Mesendoderm (in vitro differentiated cells): ENCODE results near the gene ACBD6.

Source experiments
- DNase-seq: peaks from one replicate; pipeline ENCODE4 v3.0.0; 2013
- H2AK5ac ChIP-seq: 2 replicates; pipeline ENCODE4 v1.6.1; 2013; ENCODE audit warnings: low read length, inconsistent platforms
- H2BK120ac ChIP-seq: 2 replicates; pipeline ENCODE4 v1.6.1; 2013; ENCODE audit warnings: low read depth, mild to moderate bottlenecking, low read length, moderate library complexity, mixed read lengths
- H2BK15ac ChIP-seq: replicated peaks from 2 replicates; pipeline ENCODE4 v1.6.1; 2013; ENCODE audit warnings: low read depth, mild to moderate bottlenecking, moderate library complexity
- H2BK5ac ChIP-seq: 2 replicates; pipeline ENCODE4 v1.6.1; 2013; ENCODE audit warnings: low read length, inconsistent platforms
- H3K18ac ChIP-seq: 2 replicates; pipeline ENCODE4 v1.6.1; 2013; ENCODE audit warnings: mild to moderate bottlenecking, low read length, mixed read lengths
- H3K23ac ChIP-seq: one replicate; pipeline ENCODE4 v1.6.1; 2013; ENCODE audit warnings: low read length
- H3K27ac ChIP-seq: 2 replicates; pipeline ENCODE4 v1.5.1; 2013; ENCODE audit warnings: low read depth, mild to moderate bottlenecking, inconsistent platforms, low read length, moderate library complexity
- H3K27me3 ChIP-seq: 2 replicates; pipeline ENCODE4 v1.6.1; 2013; ENCODE audit warnings: low read length, control low read depth, mild to moderate bottlenecking, inconsistent platforms; ENCODE audit not compliant: insufficient read depth, poor library complexity
- H3K36me3 ChIP-seq: 2 replicates; pipeline ENCODE4 v1.6.1; 2013; ENCODE audit warnings: low read length, inconsistent platforms; ENCODE audit not compliant: control insufficient read depth, insufficient read depth
- H3K4ac ChIP-seq: one replicate; pipeline ENCODE4 v1.6.1; 2013; ENCODE audit warnings: low read depth, mild to moderate bottlenecking, low read length, moderate library complexity
- H3K4me1 ChIP-seq: 2 replicates; pipeline ENCODE4 v1.6.1; 2013; ENCODE audit warnings: low read depth, low read length, inconsistent platforms; ENCODE audit not compliant: control insufficient read depth
- H3K4me2 ChIP-seq: 2 replicates; pipeline ENCODE4 v1.6.1; 2013; ENCODE audit warnings: low read length
- H3K4me3 ChIP-seq: 2 replicates; pipeline ENCODE4 v1.5.1; 2013; ENCODE audit warnings: mild to moderate bottlenecking, low read length
- H3K56ac ChIP-seq: one replicate; pipeline ENCODE4 v1.6.1; 2013; ENCODE audit warnings: low read length
- H3K79me1 ChIP-seq: 2 replicates; pipeline ENCODE4 v1.6.1; 2013; ENCODE audit warnings: low read length, inconsistent platforms
- H3K79me2 ChIP-seq: 2 replicates; pipeline ENCODE4 v1.6.1; 2013; ENCODE audit warnings: mild to moderate bottlenecking, low read length; ENCODE audit not compliant: control insufficient read depth, insufficient read depth
- H3K9ac ChIP-seq: 2 replicates; pipeline ENCODE4 v1.6.1; 2013; ENCODE audit warnings: low read length, inconsistent platforms
- H4K5ac ChIP-seq: one replicate; pipeline ENCODE4 v1.6.1; 2013; ENCODE audit warnings: low read length
- H4K8ac ChIP-seq: one replicate; pipeline ENCODE4 v1.6.1; 2013; ENCODE audit warnings: low read depth, mild to moderate bottlenecking, control low read depth, low read length, moderate library complexity
- WGBS: extraction: QIAGEN DNeasy Blood & Tissue Kit; methylation state at CpG from one replicate; pipeline ENCODE4 v1.1.7; 2013; ENCODE audit warnings: low lambda C conversion rate, missing lambda C conversion rate; ENCODE audit not compliant: insufficient coverage; ENCODE audit errors: extremely low coverage; 5-methylcytosine and 5-hydroxymethylcytosine counted together

Gene ACBD6

DNA sequence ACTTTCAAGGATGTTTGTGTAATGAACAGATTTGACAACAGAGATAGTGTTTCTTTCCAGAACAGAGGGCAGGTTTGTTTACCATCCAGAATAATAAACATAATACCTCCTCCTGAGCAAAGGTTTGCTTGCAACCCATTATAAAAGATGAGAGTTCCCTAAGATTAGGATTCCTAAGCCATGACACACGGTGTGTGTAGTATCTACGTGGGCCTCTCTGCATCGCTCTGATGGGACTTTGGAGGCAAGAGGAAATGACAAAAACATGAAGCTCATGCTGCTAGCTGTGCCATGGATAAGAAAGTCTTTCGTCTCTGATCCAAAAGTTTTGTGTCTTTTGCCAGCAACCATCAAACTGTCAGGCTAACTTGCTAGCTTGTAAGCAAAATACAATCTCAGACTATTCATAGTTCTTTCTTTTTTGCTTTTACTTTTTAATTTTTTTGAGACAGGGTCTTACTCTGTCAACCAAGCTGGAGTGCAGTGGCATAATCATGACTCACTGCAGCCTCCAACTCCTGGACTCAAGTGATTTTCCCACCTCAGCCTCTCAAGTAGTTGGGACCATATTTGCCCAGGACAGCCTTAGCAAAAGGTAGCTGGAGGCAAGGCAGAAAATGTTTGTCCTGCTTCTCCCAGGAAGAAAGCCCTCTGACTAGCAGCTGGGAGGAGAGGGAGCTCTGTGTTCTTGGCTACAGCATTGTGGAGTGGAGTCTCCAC lies 191.2 kb downstream of the ACBD6 start:
- Histone ChIP-seq H3K4me3 (no peak overlapping the region), H3K79me1 (no peaks in the 10 kb centered on the region), H3K4me1 (no peaks in the 10 kb centered on the region), H4K8ac (no peak overlapping the region), H2AK5ac (no peak overlapping the region), H3K27me3 (no peaks in the 10 kb centered on the region), H3K56ac (no peak overlapping the region), H3K36me3 (no peaks in the 10 kb centered on the region), H3K18ac (no peak overlapping the region), H3K27ac (no peak overlapping the region), H3K4ac (no peak overlapping the region), H3K4me2 (no peak overlapping the region), H2BK5ac (no peak overlapping the region), H4K5ac (no peak overlapping the region), H3K79me2 (no peaks in the 10 kb centered on the region), H2BK120ac (no peak overlapping the region), H3K9ac (no peak overlapping the region), H2BK15ac (no peak overlapping the region), H3K23ac (no peak overlapping the region)
- no peak for DNase-seq
- no CpG with 5 or more reads among the region's 4 CpGs for WGBS

DNA sequence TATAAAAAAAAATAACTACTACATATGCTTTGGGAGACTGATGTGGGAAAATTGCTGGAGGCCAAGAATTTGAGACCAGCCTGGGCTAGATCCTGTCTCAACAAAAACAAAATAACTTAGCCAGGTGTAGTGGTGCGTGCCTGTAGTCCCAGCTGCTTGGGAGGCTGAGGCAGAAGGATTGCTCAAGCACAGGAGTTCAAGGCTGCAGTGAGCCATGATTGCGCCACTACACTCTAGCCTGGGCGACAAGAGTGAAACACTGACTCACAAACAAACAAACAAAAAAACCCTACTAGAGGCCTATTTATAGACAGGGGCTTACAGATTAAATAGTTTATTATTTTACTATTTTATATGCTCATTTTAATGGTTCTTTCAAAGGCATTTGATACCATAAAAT lies 192.3 kb downstream of the ACBD6 start:
- Histone ChIP-seq H3K4me3 (no peak overlapping the region), H3K79me2 (no peaks in the 10 kb centered on the region), H3K27ac (no peak overlapping the region), H3K4me2 (no peak overlapping the region), H2BK120ac (no peak overlapping the region), H4K5ac (no peak overlapping the region), H3K79me1 (no peaks in the 10 kb centered on the region), H3K23ac (no peak overlapping the region), H3K36me3 (no peaks in the 10 kb centered on the region), H2BK5ac (no peak overlapping the region), H3K9ac (no peak overlapping the region), H2AK5ac (no peak overlapping the region), H3K4me1 (no peaks in the 10 kb centered on the region), H3K18ac (no peak overlapping the region), H3K27me3 (no peaks in the 10 kb centered on the region), H2BK15ac (no peak overlapping the region), H3K56ac (no peak overlapping the region), H4K8ac (no peak overlapping the region), H3K4ac (no peak overlapping the region)
- DNase-seq, result peak; percentile 8
- no CpG with 5 or more reads among the region's 3 CpGs for WGBS

DNA sequence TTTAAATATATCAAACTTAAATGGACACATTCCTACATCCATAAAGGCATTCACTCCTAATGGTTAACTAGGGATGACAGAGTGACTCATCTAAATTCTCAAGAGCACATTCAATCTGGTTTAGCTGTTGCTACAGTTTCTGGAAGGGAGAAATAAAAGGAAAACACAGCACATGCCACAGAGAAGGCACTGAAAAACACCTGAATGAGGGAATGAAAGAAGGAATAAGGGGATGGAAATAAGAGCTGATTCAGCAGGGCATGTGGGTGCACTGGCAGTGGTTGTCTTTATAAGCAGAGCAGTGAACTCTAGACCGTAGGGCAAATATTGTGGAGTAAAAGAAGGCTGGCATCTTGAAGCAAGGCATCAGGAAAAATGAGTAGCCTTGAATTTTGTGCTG lies 193.0 kb downstream of the ACBD6 start:
- no peak overlapping the region for H3K18ac ChIP-seq
- no peak overlapping the region for H4K8ac ChIP-seq
- no peak overlapping the region for H3K4me2 ChIP-seq
- no peak overlapping the region for H2AK5ac ChIP-seq
- no peak overlapping the region for H3K23ac ChIP-seq
- no peak overlapping the region for H3K4ac ChIP-seq
- no peaks in the 10 kb centered on the region for H3K4me1 ChIP-seq
- H2BK15ac ChIP-seq, result no peak overlapping the region
- no peaks in the 10 kb centered on the region for H3K79me2 ChIP-seq
- no peak overlapping the region for H3K27ac ChIP-seq
- H4K5ac ChIP-seq, result no peak overlapping the region
- no peak overlapping the region for H3K4me3 ChIP-seq
- no peak overlapping the region for H2BK120ac ChIP-seq
- no peak overlapping the region for H3K56ac ChIP-seq
- H3K27me3 ChIP-seq, result no peaks in the 10 kb centered on the region
- no peak overlapping the region for H2BK5ac ChIP-seq
- no peak overlapping the region for H3K9ac ChIP-seq
- H3K79me1 ChIP-seq, result no peaks in the 10 kb centered on the region
- DNase-seq, result peak; percentile 38
- H3K36me3 ChIP-seq, result no peaks in the 10 kb centered on the region
- WGBS, result no CpG with 5 or more reads among the region's 1 CpG

GRCh38 chr1:180301135-180301742 lies 201.1 kb downstream of the ACBD6 start:
- no CpG with 5 or more reads among the region's 2 CpGs for WGBS
- Histone ChIP-seq H3K4me3 (no peak overlapping the region), H4K5ac (no peak overlapping the region), H3K27ac (no peak overlapping the region), H3K9ac (no peak overlapping the region), H3K56ac (no peak overlapping the region), H2BK120ac (no peak overlapping the region), H3K4ac (no peak overlapping the region), H3K79me2 (no peaks in the 10 kb centered on the region), H2BK5ac (no peak overlapping the region), H3K36me3 (no peaks in the 10 kb centered on the region), H3K18ac (no peak overlapping the region), H4K8ac (no peak overlapping the region), H2BK15ac (no peak overlapping the region), H3K4me1 (no peaks in the 10 kb centered on the region), H3K27me3 (no peaks in the 10 kb centered on the region), H3K4me2 (no peak overlapping the region), H2AK5ac (no peak overlapping the region), H3K79me1 (no peaks in the 10 kb centered on the region), H3K23ac (no peak overlapping the region)
- no peak for DNase-seq

DNA sequence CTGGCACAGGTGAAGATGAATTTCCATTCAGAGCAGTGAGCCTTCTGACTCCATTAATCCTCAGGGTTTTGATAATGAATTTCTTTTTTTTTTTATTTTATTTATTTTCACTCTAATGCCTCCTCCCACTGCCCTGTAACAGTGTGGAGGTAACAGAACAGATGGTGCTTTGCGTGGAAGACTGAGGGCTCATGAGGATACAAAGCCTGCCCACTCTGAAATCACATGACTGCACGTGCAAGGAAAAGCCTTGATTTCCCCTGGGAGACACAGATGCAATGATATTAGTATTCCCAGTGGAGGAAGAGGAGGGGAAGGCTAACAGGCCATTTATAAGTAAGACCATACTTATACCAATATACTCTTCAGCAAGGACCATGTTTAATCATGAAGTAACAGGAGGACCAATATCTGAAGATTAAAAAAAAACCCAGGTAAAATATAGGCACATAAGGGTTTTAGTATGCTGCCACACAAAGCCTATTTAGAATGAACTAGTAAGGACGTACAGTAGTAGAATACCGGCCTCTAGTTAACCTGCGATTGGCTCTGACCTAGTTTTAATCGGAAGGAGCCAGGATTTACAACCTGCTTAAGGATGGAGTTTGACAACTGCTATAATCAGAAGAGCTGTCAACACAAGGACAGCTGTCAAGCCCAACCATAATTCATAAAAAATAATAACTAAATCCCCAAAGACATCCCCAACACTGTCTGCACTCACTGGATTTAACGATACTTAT lies 202.7 kb downstream of the ACBD6 start:
- H3K4me2 ChIP-seq, result no peak overlapping the region
- no peak overlapping the region for H4K5ac ChIP-seq
- no peak for DNase-seq
- H3K27ac ChIP-seq, result no peak overlapping the region
- no peaks in the 10 kb centered on the region for H3K79me1 ChIP-seq
- no peaks in the 10 kb centered on the region for H3K79me2 ChIP-seq
- H2BK120ac ChIP-seq, result no peak overlapping the region
- no peak overlapping the region for H3K9ac ChIP-seq
- no peak overlapping the region for H2AK5ac ChIP-seq
- H3K23ac ChIP-seq, result no peak overlapping the region
- no peaks in the 10 kb centered on the region for H3K4me1 ChIP-seq
- no peak overlapping the region for H2BK5ac ChIP-seq
- no peak overlapping the region for H2BK15ac ChIP-seq
- H3K4ac ChIP-seq, result no peak overlapping the region
- H3K27me3 ChIP-seq, result no peaks in the 10 kb centered on the region
- whole genome bisulfite sequencing, result no CpG with 5 or more reads among the region's 7 CpGs
- no peak overlapping the region for H3K18ac ChIP-seq
- no peak overlapping the region for H4K8ac ChIP-seq
- H3K56ac ChIP-seq, result no peak overlapping the region
- no peak overlapping the region for H3K4me3 ChIP-seq
- no peaks in the 10 kb centered on the region for H3K36me3 ChIP-seq
